ENCODE data around the gene TIMM44. TPM values are rescaled to one million over a fixed set of nuclear protein-coding genes. Genes with fewer than 3 reads are reported as not detected.

The TIMM44 gene
- total and polyA plus RNA-seq, 2 donors (not counting 3 experiments of a cell fraction or from before 2014, with no cell fraction given): 61.5 to 64.3 TPM

GRCh38 chr19:7970716-7971448 lies 27.4 kb upstream of the TIMM44 start:
- DNase-seq (ENCODE audit: low read depth, low spot score) (peak; percentile 27), FAIRE-seq (peak; percentile 68)
- no peak for TF ChIP-seq EZH2 (IDR thresholded peaks at IDR 0.05; ENCODE audit: borderline replicate concordance, low read depth, low read length, severe bottlenecking)
- peak; percentile 67 to 88 for TF ChIP-seq CTCF (IDR thresholded peaks at IDR 0.05; ENCODE audit: extremely low read depth in 1 of 2, insufficient read depth in 1 of 2, low read depth in 1 of 2, low read length in 2 of 2)
- ChIA-PET CTCF (interaction anchor here (0.5 to 3.4 kb wide), 27 partner anchors 10 to 284 kb away, joined by 3 to 40 read pairs (median 4); partner anchors contain the start of genes ELAVL1 and TIMM44), POLR2A (interaction anchor here (1.0 kb wide), 1 partner anchor 27 kb away, joined by 4 read pairs; the partner anchor contains the start of gene TIMM44)
- no peak overlapping the region for H3K9ac ChIP-seq (replicated peaks; ENCODE audit: extremely low read depth, insufficient read depth, low read length)
- no TSS peak for BruUV-seq (replicated peaks)
- no peaks in the 10 kb centered on the region for H3K4me1 ChIP-seq (ENCODE audit: control insufficient read depth, extremely low read depth, insufficient read depth, low read length)
- dilution Hi-C loops (cut with MboI; ENCODE audit: extremely low pct_ligation_motif_present, low sequenced_read_pairs): no loop called here
- no peaks in the 10 kb centered on the region for H4K20me1 ChIP-seq (replicated peaks; ENCODE audit: control insufficient read depth, extremely low read depth, insufficient read depth, low read length)
- no peak overlapping the region for H3K4me3 ChIP-seq (replicated peaks in 1 of 3; ENCODE audit: insufficient read depth in 1 of 3, low read depth in 1 of 3, low read length in 3 of 3)
- intact Hi-C loops (cut with micrococcal nuclease): loop anchor here (1.0 to 2.0 kb wide), 3 partner anchors 31 to 282 kb away; no protein-coding TSS in a partner anchor
- H2AFZ ChIP-seq (ENCODE audit: low read depth, low read length): no peak overlapping the region
- no peaks in the 10 kb centered on the region for H3K9me1 ChIP-seq (replicated peaks; ENCODE audit: control insufficient read depth, extremely low read depth, insufficient read depth, low read length)
- H3K27me3 ChIP-seq (ENCODE audit: control insufficient read depth in 2 of 2, insufficient read depth in 2 of 2, low read length in 2 of 2): no peaks in the 10 kb centered on the region
- no peaks in the 10 kb centered on the region for H3K9me3 ChIP-seq (replicated peaks; ENCODE audit: control insufficient read depth, insufficient read depth, low read length)
- H3K36me3 ChIP-seq (ENCODE audit: control insufficient read depth in 2 of 2, extremely low read depth in 1 of 2, insufficient read depth in 2 of 2, low read length in 2 of 2): peaks cover 20 to 56% of the 10 kb centered on the region in 2 experiments
- H3K4me2 ChIP-seq (ENCODE audit: insufficient read depth, low read length): no peak overlapping the region
- no peak overlapping the region for H3K27ac ChIP-seq (ENCODE audit: insufficient read depth, low read depth, low read length)
- H3K79me2 ChIP-seq (ENCODE audit: control insufficient read depth, insufficient read depth, low read length): no peaks in the 10 kb centered on the region

DNA sequence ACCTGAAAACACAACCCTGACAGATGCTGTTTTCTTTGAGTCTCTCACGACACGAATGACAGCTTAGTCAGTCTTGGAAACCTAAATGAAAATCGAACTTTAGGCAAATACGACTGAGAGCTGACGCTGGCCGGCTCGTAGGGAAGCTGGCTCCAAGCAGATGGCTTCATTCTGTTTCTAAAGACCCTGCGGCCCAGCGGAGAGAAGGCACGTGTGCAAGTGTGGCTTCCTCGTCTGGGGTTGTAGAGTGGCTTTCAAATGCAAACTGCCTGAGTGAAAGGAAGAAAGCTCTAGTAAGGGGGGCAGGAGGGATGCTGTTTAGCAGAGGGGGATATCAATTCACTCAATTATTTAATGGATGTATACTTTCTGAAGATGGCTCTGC lies 26.1 kb upstream of the TIMM44 start:
- Histone ChIP-seq H3K4me1 (ENCODE audit: control insufficient read depth, extremely low read depth, insufficient read depth, low read length) (no peaks in the 10 kb centered on the region), H3K9me1 (replicated peaks; ENCODE audit: control insufficient read depth, extremely low read depth, insufficient read depth, low read length) (no peaks in the 10 kb centered on the region), H2AFZ (ENCODE audit: low read depth, low read length) (no peak overlapping the region), H3K79me2 (ENCODE audit: control insufficient read depth, insufficient read depth, low read length) (no peaks in the 10 kb centered on the region), H3K4me2 (ENCODE audit: insufficient read depth, low read length) (no peak overlapping the region), H4K20me1 (replicated peaks; ENCODE audit: control insufficient read depth, extremely low read depth, insufficient read depth, low read length) (no peaks in the 10 kb centered on the region), H3K9ac (replicated peaks; ENCODE audit: extremely low read depth, insufficient read depth, low read length) (no peak overlapping the region), H3K27me3 (ENCODE audit: control insufficient read depth in 2 of 2, insufficient read depth in 2 of 2, low read length in 2 of 2) (no peaks in the 10 kb centered on the region), H3K36me3 (ENCODE audit: control insufficient read depth in 2 of 2, extremely low read depth in 1 of 2, insufficient read depth in 2 of 2, low read length in 2 of 2) (peaks cover 20 to 54% of the 10 kb centered on the region in 2 experiments), H3K4me3 (replicated peaks in 1 of 3; ENCODE audit: insufficient read depth in 1 of 3, low read depth in 1 of 3, low read length in 3 of 3) (no peak overlapping the region), H3K9me3 (replicated peaks; ENCODE audit: control insufficient read depth, insufficient read depth, low read length) (no peaks in the 10 kb centered on the region), H3K27ac (ENCODE audit: insufficient read depth, low read depth, low read length) (no peak overlapping the region)
- intact Hi-C loops (cut with micrococcal nuclease) (no loop called here), dilution Hi-C loops (cut with MboI; ENCODE audit: extremely low pct_ligation_motif_present, low sequenced_read_pairs) (no loop called here)
- CTCF ChIA-PET: interaction anchor here (1.1 to 3.4 kb wide), 4 partner anchors 13 to 33 kb away, joined by 3 to 40 read pairs (median 7); partner anchors contain the start of gene TIMM44
- FAIRE-seq (no peak), DNase-seq (ENCODE audit: low read depth, low spot score) (no peak)
- no TSS peak for BruUV-seq (replicated peaks)
- POLR2A ChIA-PET: interaction anchor here (1.0 kb wide), 1 partner anchor 26 kb away, joined by 4 read pairs; the partner anchor contains the start of gene TIMM44
- TF ChIP-seq EZH2 (IDR thresholded peaks at IDR 0.05; ENCODE audit: borderline replicate concordance, low read depth, low read length, severe bottlenecking) (no peak), GATA2 (IDR thresholded peaks at IDR 0.05; ENCODE audit: insufficient read depth, insufficient read length, low read depth, low read length) (no peak), CTCF (IDR thresholded peaks at IDR 0.05; ENCODE audit: extremely low read depth in 1 of 2, insufficient read depth in 1 of 2, low read depth in 1 of 2, low read length in 2 of 2) (no peak), MYC (IDR thresholded peaks at IDR 0.05; ENCODE audit: low read depth, low read length) (no peak)
